RWPE2 (cell line): ENCODE measurements around the gene BTG2.

Source experiments
- ATAC-seq: fragments of 200-7000 bp; cut with Tn5 transposase; 3 replicates; pipeline ENCODE4 v1.9.1; 2021; ENCODE audit warnings: low read depth
- DNase-seq: peaks from one replicate; pipeline ENCODE4 v3.0.0-alpha.2; 2020; ENCODE audit warnings: low spot score
- H3K27ac ChIP-seq: fragments of 450-650 bp; 2 replicates; pipeline ENCODE4 v1.5.1; 2017; ENCODE audit warnings: mild to moderate bottlenecking; ENCODE audit not compliant: poor library complexity, severe bottlenecking
- H3K27me3 ChIP-seq: fragments of 250-450 bp; sonication (Bioruptor Pico); 2 replicates; pipeline ENCODE4 v1.5.1; 2021; ENCODE audit warnings: mild to moderate bottlenecking, moderate library complexity; ENCODE audit not compliant: insufficient read depth, poor library complexity, severe bottlenecking
- H3K36me3 ChIP-seq: fragments of 250-450 bp; sonication (Bioruptor Pico); 2 replicates; pipeline ENCODE4 v1.5.1; 2020; ENCODE audit warnings: low read depth, mild to moderate bottlenecking, moderate library complexity
- H3K4me1 ChIP-seq: fragments of 250-450 bp; sonication (Bioruptor Pico); 2 replicates; pipeline ENCODE4 v1.5.1; 2021; ENCODE audit warnings: mild to moderate bottlenecking, moderate library complexity; ENCODE audit not compliant: insufficient read depth, poor library complexity, severe bottlenecking
- H3K4me3 ChIP-seq: fragments of 250-450 bp; sonication (Bioruptor Pico); 2 replicates; pipeline ENCODE4 v1.5.1; 2021; ENCODE audit warnings: mild to moderate bottlenecking, moderate library complexity; ENCODE audit not compliant: severe bottlenecking
- H3K9me3 ChIP-seq: fragments of 250-450 bp; sonication (Bioruptor Pico); 2 replicates; pipeline ENCODE4 v1.5.1; 2021; ENCODE audit warnings: mild to moderate bottlenecking, moderate library complexity; ENCODE audit not compliant: severe bottlenecking
- CTCF ChIP-seq: fragments of 450-650 bp; IDR thresholded peaks from one replicate; pipeline ENCODE4 v1.5.1; 2017; ENCODE audit warnings: mild to moderate bottlenecking, moderate library complexity; ENCODE audit not compliant: poor library complexity, severe bottlenecking

The BTG2 gene

GRCh38 chr1:203325418-203326091 is 20.2 kb downstream of the BTG2 start:
- no peaks in the 10 kb centered on the region for H3K27me3 ChIP-seq
- ATAC-seq (no peak), DNase-seq (no peak)
- peaks cover 5% of the 10 kb centered on the region for H3K4me1 ChIP-seq
- H3K36me3 ChIP-seq: no peaks in the 10 kb centered on the region
- no peak for TF ChIP-seq CTCF
- H3K4me3 ChIP-seq: no peak overlapping the region
- no peaks in the 10 kb centered on the region for H3K9me3 ChIP-seq
- no peak overlapping the region for H3K27ac ChIP-seq

GRCh38 chr1:203326830-203327683 is 21.7 kb downstream of the BTG2 start:
- no peaks in the 10 kb centered on the region for H3K27me3 ChIP-seq
- ATAC-seq: peak; percentile 90
- peak overlapping the region; percentile 34 for H3K27ac ChIP-seq
- H3K4me3 ChIP-seq: peak overlapping the region; percentile 41
- TF ChIP-seq CTCF: no peak
- peak; percentile 81 for DNase-seq
- H3K36me3 ChIP-seq: no peaks in the 10 kb centered on the region
- H3K9me3 ChIP-seq: no peaks in the 10 kb centered on the region
- H3K4me1 ChIP-seq: peaks cover 5% of the 10 kb centered on the region

DNA sequence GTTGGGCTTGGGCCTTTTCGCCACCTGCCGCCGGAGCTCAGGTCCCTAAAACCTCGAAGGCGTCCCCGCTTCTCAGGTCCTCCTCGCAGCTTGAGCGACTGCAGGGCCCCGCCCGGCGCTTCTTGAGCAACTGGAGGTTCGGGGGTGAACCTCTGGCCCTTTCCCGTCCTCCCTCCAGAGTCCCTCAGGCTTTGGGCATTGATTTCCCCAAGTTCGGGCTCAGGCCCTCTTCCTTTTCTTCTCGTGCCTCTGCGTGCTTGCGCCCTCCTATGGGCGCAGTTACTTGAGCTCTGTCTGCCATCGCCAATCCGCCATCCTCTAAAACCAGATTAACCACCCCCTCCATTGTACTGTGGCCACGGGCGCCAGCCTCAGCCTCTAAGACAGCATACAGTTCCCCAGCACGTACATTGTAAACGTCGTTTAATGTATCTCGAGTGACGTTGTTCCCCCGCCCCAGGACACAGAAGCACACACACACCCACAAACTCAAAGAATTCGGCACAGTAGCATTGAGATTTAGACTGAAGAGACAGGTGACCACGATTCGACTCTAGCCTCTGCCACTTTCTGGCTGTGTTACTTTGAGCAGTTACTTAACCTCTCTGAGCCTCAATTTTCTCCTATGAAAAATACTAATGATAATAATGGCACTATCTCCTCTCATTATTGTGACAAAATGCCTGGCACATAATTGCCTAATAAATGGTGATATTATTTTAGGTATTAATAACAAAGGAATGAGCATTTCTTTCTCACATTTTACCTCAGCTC is 22.6 kb downstream of the BTG2 start:
- Histone ChIP-seq H3K27ac (peak overlapping the region; percentile 34), H3K36me3 (no peaks in the 10 kb centered on the region), H3K27me3 (no peaks in the 10 kb centered on the region), H3K9me3 (no peaks in the 10 kb centered on the region), H3K4me1 (peaks cover 5% of the 10 kb centered on the region), H3K4me3 (peak overlapping the region; percentile 41)
- peak; percentile 36 for TF ChIP-seq CTCF
- ATAC-seq (peak; percentile 24), DNase-seq (peak; percentile 68)

DNA sequence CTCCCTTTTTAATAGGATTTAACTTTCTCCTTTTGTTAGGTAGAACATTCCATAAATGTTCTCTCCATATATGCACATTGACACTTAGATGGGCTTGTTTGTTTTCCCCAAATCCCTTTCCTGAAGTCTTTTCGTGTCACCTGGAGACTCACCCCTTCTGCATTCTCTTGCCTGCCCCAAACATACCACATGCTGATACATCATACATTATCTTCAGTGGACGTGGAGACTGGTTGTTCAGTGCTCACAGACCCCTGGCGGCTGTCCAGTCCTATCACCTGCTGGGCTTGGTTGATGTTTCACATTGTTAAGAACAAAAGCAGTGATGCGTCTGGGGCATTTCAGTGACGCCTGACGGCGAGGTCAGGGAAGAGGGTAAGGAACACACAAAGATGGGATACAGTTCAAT is 23.4 kb downstream of the BTG2 start:
- ATAC-seq: no peak
- no peak overlapping the region for H3K27ac ChIP-seq

More for the DNA sequence above, 23.4 kb downstream of the BTG2 start:
- Histone ChIP-seq H3K36me3 (no peaks in the 10 kb centered on the region), H3K9me3 (no peaks in the 10 kb centered on the region), H3K4me3 (no peak overlapping the region), H3K27me3 (no peaks in the 10 kb centered on the region), H3K4me1 (peaks cover 5% of the 10 kb centered on the region)
- TF ChIP-seq CTCF: no peak
- no peak for DNase-seq
